SKM-1 treated with dmso at 0.1 percent for 144 hours (cell line): ENCODE data around the gene RSPH9.
A peak's percentile ranks its signal among the peaks of the same experiment; 100 is the strongest.
"Not testable (repeated sequence)": the region's sequence is repeated elsewhere in the genome, so short reads cannot be mapped to it uniquely, and the experiment has no call there.

Source experiments
- DNase-seq: peaks from one replicate; lab custom pipeline; 2025; ENCODE audit not compliant: unreplicated experiment; lab: John Stamatoyannopoulos, UW

Gene RSPH9

GRCh38 chr6:43682724-43683429 is 38.0 kb downstream of the RSPH9 start:
- no peak for DNase-seq

- peak; percentile 10 for DNase-seq
Measured at GRCh38 chr6:43683708-43684455, 39.0 kb downstream of the RSPH9 start.

DNA sequence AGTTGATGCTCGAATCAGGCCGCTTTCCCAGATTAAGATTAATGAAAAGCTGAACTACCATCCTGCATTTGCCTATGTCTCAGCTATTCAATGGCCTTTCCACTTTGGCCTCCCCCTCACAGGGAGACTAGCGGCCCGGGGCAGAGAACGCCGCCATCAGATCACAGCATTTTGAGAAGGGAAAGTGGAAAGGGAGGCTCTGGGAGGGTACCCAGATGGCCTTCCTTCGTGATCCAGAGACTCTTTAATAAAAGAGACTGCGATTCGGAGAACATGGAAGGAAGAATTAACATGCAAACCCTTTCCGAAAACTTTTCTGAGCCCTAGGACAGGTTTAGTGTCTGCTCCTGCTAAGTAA is 42.2 kb downstream of the RSPH9 start:
- DNase-seq: no peak

- DNase-seq: peak; percentile 72
Measured at GRCh38 chr6:43687437-43688347, 42.9 kb downstream of the RSPH9 start, which contains the start of gene MRPS18A. Gene MRPS18A (minus strand): TSS chr6:43687791. CDS start chr6:43687779, 12 bp downstream.

DNA sequence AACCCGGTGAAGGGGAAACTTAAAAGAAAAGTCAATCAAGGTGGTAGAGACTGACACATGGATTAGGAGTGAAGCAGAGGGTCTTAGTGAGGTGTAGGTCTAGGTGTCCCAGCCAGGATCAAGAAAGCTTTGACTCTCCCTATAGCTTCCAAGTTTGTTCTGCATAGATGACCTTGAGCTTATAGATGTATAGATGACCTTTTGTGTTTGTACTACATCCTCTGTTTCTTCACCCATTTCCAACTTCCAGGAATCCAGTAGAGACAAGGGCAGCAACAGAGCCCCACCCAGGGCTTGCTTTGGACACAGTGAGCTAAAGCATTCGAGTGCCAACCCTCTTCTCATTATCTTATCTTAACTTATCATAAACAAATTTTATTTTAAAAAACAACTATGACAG is 44.6 kb downstream of the RSPH9 start:
- DNase-seq: no peak

DNA sequence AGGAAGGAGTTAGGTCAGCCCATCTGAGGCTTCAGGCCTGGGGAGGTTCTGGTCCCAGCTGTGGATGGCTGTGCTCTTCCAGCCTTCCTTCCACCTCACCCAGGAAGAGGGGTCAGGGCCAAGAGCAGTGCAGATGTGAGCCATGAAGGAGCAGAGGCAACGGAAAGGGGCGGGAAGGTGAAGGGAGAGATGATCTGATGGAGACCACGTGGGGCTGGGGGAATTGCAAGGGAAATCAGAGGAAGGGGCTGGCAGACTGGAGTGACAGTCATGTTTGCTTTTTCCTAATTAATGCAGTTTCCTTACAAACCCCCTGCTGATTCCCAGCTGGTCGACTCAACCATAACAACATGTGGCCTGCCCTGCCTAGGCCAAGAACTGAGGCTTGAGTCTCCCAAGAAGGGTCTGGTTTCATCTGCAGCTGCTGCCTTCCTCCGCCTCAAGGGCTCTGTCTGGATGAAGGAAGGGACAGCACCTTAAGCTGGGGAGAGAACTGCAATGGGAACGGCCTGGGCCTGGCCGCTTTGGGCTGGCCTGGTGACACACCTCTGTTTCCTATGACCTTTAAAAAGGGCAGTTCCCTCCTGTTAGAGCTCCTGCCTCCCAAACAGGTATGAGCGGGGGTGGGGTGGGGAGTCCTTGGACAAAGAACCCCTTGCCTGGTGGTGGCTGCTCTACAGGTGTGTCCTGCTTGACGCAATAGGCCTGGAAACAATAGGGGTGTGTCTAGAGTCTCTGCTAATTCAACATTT is 50.6 kb downstream of the RSPH9 start:
- no peak for DNase-seq

DNA sequence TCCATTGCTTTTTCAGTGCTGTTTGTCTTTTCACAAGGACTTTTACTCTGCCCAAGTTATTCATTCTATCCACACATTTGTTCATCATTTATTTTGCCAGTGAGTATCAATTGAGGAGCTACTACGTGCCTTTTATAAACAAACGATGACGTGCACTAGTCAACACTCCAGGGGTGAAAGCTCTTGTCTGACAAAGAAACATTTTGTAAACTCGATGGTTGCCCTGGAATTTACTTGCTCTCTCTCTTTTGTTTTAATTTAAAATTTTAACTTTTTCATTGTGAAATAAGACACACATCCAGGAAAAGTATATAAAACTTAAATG is 51.1 kb downstream of the RSPH9 start:
- DNase-seq: no peak

DNA sequence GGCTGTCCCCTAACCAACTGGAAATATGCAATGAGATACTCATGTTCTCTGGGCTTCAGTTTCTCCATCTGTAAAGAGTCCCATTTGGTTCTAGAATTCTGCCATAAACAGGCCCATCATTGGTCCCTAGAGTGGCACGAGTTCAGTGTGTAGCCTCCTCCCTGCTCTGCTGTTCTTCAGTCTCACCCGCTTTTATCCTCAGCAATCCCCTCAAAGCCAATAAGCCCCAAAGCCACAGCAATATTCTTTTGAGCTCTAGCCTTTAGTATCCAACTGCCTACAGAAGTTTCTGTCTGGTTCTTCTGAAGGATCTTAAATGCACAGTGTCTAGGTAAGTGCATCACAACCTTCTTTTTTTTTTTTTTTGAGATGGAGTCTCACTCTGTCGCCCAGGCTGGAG is 52.6 kb downstream of the RSPH9 start:
- DNase-seq: no peak

DNA sequence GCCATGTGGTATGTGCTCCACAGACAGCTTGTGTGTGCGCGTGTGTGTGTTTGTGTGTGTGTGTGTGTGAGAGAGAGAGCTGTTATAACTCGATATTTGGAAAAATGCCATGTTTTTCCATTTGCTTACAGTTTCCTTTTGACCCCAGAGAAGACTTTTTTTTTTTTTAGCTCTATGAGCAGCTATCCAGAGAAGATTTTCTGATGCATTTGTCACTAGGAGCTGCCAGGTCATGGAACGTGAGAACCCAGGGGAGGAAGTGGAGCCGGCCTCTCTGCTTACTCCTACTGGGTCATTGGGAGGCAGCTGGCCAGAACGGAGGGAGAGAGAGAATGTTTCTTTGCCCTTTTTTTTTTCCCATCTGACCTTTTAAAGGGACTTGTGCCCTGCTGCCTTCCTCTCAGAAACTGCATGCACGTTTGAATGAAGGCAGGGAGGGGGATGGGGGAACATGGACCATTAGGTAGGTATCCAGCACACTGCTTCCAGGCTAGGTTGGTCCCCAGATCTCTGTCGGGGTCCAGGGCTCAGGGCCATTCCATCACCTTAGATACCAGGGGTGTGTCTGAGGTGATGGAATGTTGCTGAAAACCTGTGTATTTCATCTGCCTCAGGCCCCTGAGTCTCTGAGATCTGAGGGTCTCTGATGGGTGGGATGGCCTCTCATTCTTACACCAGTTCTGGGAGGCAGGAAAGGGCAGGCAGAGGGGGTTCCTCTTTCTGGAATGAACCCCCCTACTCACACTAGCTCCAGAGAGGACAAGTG is 53.9 kb downstream of the RSPH9 start:
- no peak for DNase-seq

DNA sequence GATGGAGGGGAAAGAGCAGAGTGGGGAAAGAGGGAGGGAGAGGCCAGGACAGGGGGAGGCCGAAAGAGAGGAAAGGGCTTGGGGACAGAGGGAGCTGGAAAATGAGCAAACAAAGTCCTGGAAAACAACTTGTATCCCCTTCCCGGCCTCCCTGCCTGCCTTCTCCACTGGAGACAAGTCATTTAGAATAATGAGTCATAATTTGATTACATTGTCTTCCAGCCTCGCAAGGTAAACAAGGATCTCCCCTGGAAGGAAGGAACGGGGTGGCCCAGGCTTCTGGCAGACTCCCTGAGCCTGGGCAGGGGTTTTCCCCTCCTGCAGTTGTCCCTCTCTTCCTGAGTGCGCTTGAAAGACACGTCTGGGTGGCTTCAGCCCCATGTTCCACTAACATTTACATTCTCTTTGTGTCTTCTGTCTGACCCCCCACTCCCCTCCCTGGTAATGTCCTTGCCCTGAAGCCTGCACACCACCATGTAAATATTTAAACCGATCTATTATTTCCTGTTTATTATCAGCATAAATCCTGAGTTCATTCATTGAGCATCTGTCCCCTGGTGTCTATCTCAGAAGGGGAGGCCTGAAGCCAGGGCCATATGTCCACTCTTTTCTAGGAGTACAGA is 54.8 kb downstream of the RSPH9 start:
- DNase-seq: no peak

DNA sequence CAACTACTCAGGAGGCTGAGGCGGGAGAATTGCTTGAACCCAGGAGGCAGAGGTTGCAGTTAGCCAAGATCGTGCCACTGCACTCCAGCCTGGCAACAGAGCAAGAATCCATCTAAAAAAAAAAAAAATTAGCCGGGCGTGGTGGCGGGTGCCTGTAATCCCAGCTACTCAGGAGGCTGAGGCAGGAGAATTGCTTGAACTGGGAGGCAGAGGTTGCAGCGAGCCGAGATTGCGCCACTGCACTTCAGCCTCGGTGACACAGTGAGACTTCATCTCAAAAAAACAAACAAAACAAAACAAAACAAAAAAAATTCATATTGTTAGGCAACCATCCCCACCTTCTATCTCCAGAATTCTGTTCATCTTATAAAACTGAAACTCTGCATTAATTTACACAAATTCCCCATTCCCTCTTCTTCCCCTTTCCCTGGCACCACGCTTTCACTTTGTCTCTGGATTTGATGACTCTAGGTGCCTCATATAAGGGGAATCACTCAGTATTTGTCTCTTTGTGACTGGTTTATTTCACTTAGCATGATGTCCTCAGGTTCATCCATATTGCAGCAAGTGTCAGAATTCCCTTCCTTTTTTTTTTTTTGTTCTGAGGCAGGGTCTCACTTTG is 56.2 kb downstream of the RSPH9 start:
- not testable (repeated sequence) for DNase-seq

GRCh38 chr6:43702171-43702533 is 57.3 kb downstream of the RSPH9 start:
- DNase-seq: no peak

GRCh38 chr6:43702534-43703440 is 58.0 kb downstream of the RSPH9 start:
- DNase-seq: no peak

- DNase-seq: no peak
Measured at GRCh38 chr6:43703512-43704429, 58.9 kb downstream of the RSPH9 start.

DNA sequence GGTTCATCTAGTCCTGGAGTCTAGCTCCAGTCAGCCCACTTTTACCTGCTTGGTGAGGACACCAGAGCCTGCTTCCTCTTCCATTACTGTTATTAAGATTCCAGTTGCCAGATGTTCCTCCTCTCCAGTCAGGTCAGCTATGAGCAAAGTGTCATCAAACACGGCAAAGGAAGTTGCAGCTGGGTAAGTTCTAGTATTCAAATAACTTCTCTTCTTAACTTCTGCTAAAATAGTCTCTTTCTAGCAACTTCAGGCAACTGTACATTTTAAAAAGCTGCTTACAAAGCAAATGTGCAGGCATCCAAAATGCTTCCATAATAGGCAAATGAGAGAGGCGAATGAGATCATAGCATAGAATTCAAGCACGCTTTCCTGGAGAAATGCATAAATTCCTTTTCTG is 61.2 kb downstream of the RSPH9 start:
- peak; percentile 76 for DNase-seq

- DNase-seq: no peak
Measured at GRCh38 chr6:43706788-43707187, 62.0 kb downstream of the RSPH9 start.

- no peak for DNase-seq
Measured at GRCh38 chr6:43707269-43707668, 62.4 kb downstream of the RSPH9 start.
